ENCODE results near the gene SP3. TPM values are rescaled to one million over a fixed set of nuclear protein-coding genes. Genes with fewer than 3 reads are reported as not detected.
A peak's percentile ranks its signal among the peaks of the same experiment; 100 is the strongest.

The SP3 gene
- total and polyA plus RNA-seq, 12 donors, result 8.6 to 45.7 (median 40.7) TPM

GRCh38 chr2:173869244-173870229 is 95.6 kb downstream of the SP3 start:
- H3K27me3 ChIP-seq, result peaks cover 0 to 5% (median 0%) of the 10 kb centered on the region in 7 donors
- H3K9me3 ChIP-seq, result no peaks in the 10 kb centered on the region
- H3K27ac ChIP-seq, result no peak overlapping the region
- intact Hi-C loops (cut with DNase I), result no loop called here
- no peaks in the 10 kb centered on the region for H3K36me3 ChIP-seq
- peaks cover 0 to 23% (median 5%) of the 10 kb centered on the region in 9 donors for H3K4me1 ChIP-seq
- H3K4me3 ChIP-seq, result no peak overlapping the region
- 81 to 82% methylated on average over 8 of the region's 8 CpGs for WGBS, 2 donors
- ATAC-seq, result no peak
- DNase-seq, result no peak
- TF ChIP-seq CTCF (IDR thresholded peaks at IDR 0.05), result no peak

- H3K9me3 ChIP-seq, result no peaks in the 10 kb centered on the region
- intact Hi-C loops (cut with DNase I), result no loop called here
- no peak for ATAC-seq
- no peak overlapping the region for H3K4me3 ChIP-seq
- DNase-seq, result no peak
- WGBS, 2 donors, result 87 to 88% methylated on average over 3 of the region's 3 CpGs
- no peaks in the 10 kb centered on the region for H3K36me3 ChIP-seq
- H3K4me1 ChIP-seq, result peaks cover 0 to 23% (median 0%) of the 10 kb centered on the region in 9 donors
- no peak for TF ChIP-seq CTCF (IDR thresholded peaks at IDR 0.05)
- peaks cover 0 to 5% (median 0%) of the 10 kb centered on the region in 7 donors for H3K27me3 ChIP-seq
- H3K27ac ChIP-seq, result no peak overlapping the region
These were observed 96.8 kb downstream of the SP3 start for GRCh38 chr2:173868406-173868805.

GRCh38 chr2:173866874-173867618 is 98.1 kb downstream of the SP3 start:
- peaks cover 0 to 23% (median 0%) of the 10 kb centered on the region in 9 donors for H3K4me1 ChIP-seq
- peak overlapping the region in 3 of 10 donors; percentile 26 to 61 (median 39) for H3K27ac ChIP-seq
- WGBS, 2 donors, result 53 to 65% methylated on average over 11 of the region's 11 CpGs
- no peak overlapping the region for H3K4me3 ChIP-seq
- no peak for TF ChIP-seq CTCF (IDR thresholded peaks at IDR 0.05)
- H3K9me3 ChIP-seq, result no peaks in the 10 kb centered on the region
- DNase-seq, result peak in 1 of 2 donors; percentile 19
- no peaks in the 10 kb centered on the region for H3K36me3 ChIP-seq
- peak in 3 of 8 donors; percentile 16 to 56 (median 34) for ATAC-seq
- H3K27me3 ChIP-seq, result peaks cover 0 to 5% (median 0%) of the 10 kb centered on the region in 7 donors
- intact Hi-C loops (cut with DNase I), result no loop called here

All from heart right ventricle (tissue), 16 donors.